Mammary epithelial cell (primary cell): Measurements from ENCODE around the gene TMCC1.

Experiments used
- EZH2 ChIP-seq: IDR thresholded peaks from 2 replicates; pipeline ENCODE4 v1.6.1; 2012; ENCODE audit warnings: low read length, inconsistent platforms, borderline replicate concordance
- TF ChIP-seq, protein P1 (sequence below), 2 donors: IDR thresholded peaks in 1 of 2; conservative IDR thresholded peaks in 1 of 2; 2 replicates each; pipeline ENCODE4 v1.5.1; 2011 to 2012; ENCODE audit warnings: inconsistent platforms in 2 of 2, low read length in 2 of 2, mild to moderate bottlenecking in 2 of 2, control low read depth in 1 of 2, low read depth in 1 of 2; ENCODE audit not compliant: insufficient read depth in 1 of 2; ENCODE audit errors: extremely low read depth in 1 of 2

DNA sequence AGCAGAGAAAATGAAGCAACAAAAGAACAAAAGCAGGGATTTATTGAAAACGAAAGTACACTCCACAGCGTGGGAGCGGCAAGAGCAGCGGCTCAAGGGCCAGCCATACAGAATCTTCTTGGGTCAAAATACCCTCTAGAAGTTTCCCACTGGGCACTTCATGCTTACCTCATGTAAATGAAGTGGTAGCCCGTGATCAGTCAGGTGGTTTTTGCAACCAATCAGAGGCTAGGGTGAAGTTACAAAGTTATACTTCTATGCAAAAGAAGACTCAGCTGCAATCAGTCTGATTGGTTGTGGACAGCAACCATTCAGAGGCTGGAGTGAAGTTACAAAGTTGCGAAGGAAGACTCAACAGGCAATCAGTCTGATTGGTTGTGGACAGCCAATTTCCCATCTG lies 43.2 kb upstream of the TMCC1 start:
- TF ChIP-seq, protein P1, sequence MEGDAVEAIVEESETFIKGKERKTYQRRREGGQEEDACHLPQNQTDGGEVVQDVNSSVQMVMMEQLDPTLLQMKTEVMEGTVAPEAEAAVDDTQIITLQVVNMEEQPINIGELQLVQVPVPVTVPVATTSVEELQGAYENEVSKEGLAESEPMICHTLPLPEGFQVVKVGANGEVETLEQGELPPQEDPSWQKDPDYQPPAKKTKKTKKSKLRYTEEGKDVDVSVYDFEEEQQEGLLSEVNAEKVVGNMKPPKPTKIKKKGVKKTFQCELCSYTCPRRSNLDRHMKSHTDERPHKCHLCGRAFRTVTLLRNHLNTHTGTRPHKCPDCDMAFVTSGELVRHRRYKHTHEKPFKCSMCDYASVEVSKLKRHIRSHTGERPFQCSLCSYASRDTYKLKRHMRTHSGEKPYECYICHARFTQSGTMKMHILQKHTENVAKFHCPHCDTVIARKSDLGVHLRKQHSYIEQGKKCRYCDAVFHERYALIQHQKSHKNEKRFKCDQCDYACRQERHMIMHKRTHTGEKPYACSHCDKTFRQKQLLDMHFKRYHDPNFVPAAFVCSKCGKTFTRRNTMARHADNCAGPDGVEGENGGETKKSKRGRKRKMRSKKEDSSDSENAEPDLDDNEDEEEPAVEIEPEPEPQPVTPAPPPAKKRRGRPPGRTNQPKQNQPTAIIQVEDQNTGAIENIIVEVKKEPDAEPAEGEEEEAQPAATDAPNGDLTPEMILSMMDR (conservative IDR thresholded peaks at IDR 0.05 in 1 of 2, IDR thresholded peaks at IDR 0.05 in 1 of 2; ENCODE audit: extremely low read depth in 1 of 2, insufficient read depth in 1 of 2, low read depth in 1 of 2, low read length in 2 of 2), result no peak
- TF ChIP-seq EZH2, result no peak
